K562 (cell line): ENCODE data around the gene GUCA1A. TPM values are rescaled to one million over a fixed set of nuclear protein-coding genes. Genes with fewer than 3 reads are reported as not detected.

Source experiments
- ATAC-seq: fragments of 200-7000 bp; cut with Tn5 transposase; 3 replicates; pipeline ENCODE4 v1.9.1; 2020; ENCODE audit warnings: moderate library complexity
- BruUV-seq: library from RNA; stranded (reverse); fragments of 400-500 nt; replicated peaks from 2 replicates; lab custom pipeline; 2021; lab: Mats Ljungman, UMichigan
- CTCF ChIA-PET: fragments of 300-600 bp; formaldehyde crosslinking; extraction: SDS; loops from one replicate; lab custom pipeline; 2021; ENCODE audit warnings: low intra/inter-chr PET ratio; lab: Yijun Ruan, JAX
- POLR2A ChIA-PET: fragments of 300-600, 350-650 bp; sonication (Branson Sonifier 250); formaldehyde crosslinking; extraction: SDS; loops from one replicate; lab custom pipeline; 2021; ENCODE audit warnings: antibody characterized with exemption, inconsistent platforms; lab: Yijun Ruan, JAX
- DNase-seq, 4 experiments: peaks; one replicate each; pipeline versions ENCODE4 v3.0.0 to v3.0.0-alpha.2; 2011 to 2018; ENCODE audit warnings: low spot score in 3 of 4, mixed read lengths in 3 of 4; ENCODE audit errors: extremely low read depth in 1 of 4
- FAIRE-seq: peaks from 2 replicates; lab custom pipeline; 2011; peaks lifted over from hg19 to GRCh38; lab: Jason Lieb, UNC
- H2AFZ ChIP-seq: 2 replicates; pipeline ENCODE4 v1.6.0; 2011; ENCODE audit warnings: low read depth, low read length, control low read depth, inconsistent platforms
- H3K27ac ChIP-seq: fragments of 200-600 bp; 3 replicates; pipeline ENCODE4 v1.8.0; 2011; ENCODE audit warnings: low read depth, mild to moderate bottlenecking, control low read depth, inconsistent platforms, low read length, moderate library complexity, mixed read lengths; ENCODE audit errors: extremely low read depth
- H3K27me3 ChIP-seq, 2 experiments: fragments of 300-600 bp in 1 of 2; 2 replicates in 1 of 2; 3 replicates in 1 of 2; pipeline versions ENCODE4 v1.6.0 to v1.8.0; 2011; ENCODE audit warnings: inconsistent platforms in 2 of 2, low read length in 2 of 2, mild to moderate bottlenecking in 1 of 2, mixed read lengths in 1 of 2, moderate library complexity in 1 of 2; ENCODE audit not compliant: control insufficient read depth in 2 of 2, insufficient read depth in 2 of 2
- H3K36me3 ChIP-seq: fragments of 300-600 bp; 3 replicates; pipeline ENCODE4 v1.8.0; 2011; ENCODE audit warnings: mild to moderate bottlenecking, low read length, inconsistent platforms; ENCODE audit not compliant: control insufficient read depth, insufficient read depth
- H3K4me1 ChIP-seq, 2 experiments: fragments of 200-600 bp in 1 of 2; replicated peaks in 1 of 2; 2 replicates in 1 of 2; 3 replicates in 1 of 2; pipeline versions ENCODE4 v1.5.1 to v1.8.0; 2011; ENCODE audit warnings: inconsistent platforms in 2 of 2, low read length in 2 of 2, mild to moderate bottlenecking in 1 of 2, mixed read lengths in 1 of 2, moderate library complexity in 1 of 2; ENCODE audit not compliant: control insufficient read depth in 2 of 2, insufficient read depth in 2 of 2
- H3K4me2 ChIP-seq: 2 replicates; pipeline ENCODE4 v1.6.1; 2011; ENCODE audit warnings: low read length, control low read depth, inconsistent platforms, mixed read lengths; ENCODE audit not compliant: insufficient read depth
- H3K4me3 ChIP-seq: fragments of 200-600 bp; sonication (generic), shearing (Covaris generic); 2 replicates; pipeline ENCODE4 v1.5.1; 2016; ENCODE audit warnings: control low read depth, inconsistent platforms
- H3K79me2 ChIP-seq: fragments of 200-600 bp; 3 replicates; pipeline ENCODE4 v1.8.0; 2011; ENCODE audit warnings: low read length, inconsistent platforms; ENCODE audit not compliant: control insufficient read depth, insufficient read depth
- H3K9ac ChIP-seq, 2 experiments: 2 replicates each; pipeline versions ENCODE4 v1.6.0 to v1.6.1; 2011; ENCODE audit warnings: low read depth in 2 of 2, low read length in 2 of 2, control low read depth in 1 of 2, inconsistent platforms in 1 of 2, mild to moderate bottlenecking in 1 of 2, mixed read lengths in 1 of 2; ENCODE audit not compliant: insufficient read depth in 1 of 2
- H3K9me1 ChIP-seq: one replicate; pipeline ENCODE4 v1.6.0; 2011; ENCODE audit warnings: inconsistent platforms, mild to moderate bottlenecking, low read length, moderate library complexity; ENCODE audit not compliant: control insufficient read depth, insufficient read depth
- H3K9me3 ChIP-seq: replicated peaks from 2 replicates; pipeline ENCODE4 v1.5.1; 2011; ENCODE audit warnings: low read depth, low read length, inconsistent platforms; ENCODE audit not compliant: control insufficient read depth, insufficient read depth
- H4K20me1 ChIP-seq: replicated peaks from 2 replicates; pipeline ENCODE4 v1.6.1; 2011; ENCODE audit warnings: low read length, inconsistent platforms, mixed read lengths; ENCODE audit not compliant: control insufficient read depth, insufficient read depth
- CHD1 ChIP-seq: fragments of 200-600 bp; sonication (generic); IDR thresholded peaks from one replicate; pipeline ENCODE4 v1.6.1; 2012; ENCODE audit warnings: mild to moderate bottlenecking, moderate library complexity, low read length, inconsistent platforms
- KDM2B ChIP-seq: fragments of 250-450 bp; sonication (Bioruptor Pico); IDR thresholded peaks from 2 replicates; pipeline ENCODE4 v1.8.0; 2021; ENCODE audit warnings: mild to moderate bottlenecking, moderate library complexity
- MEF2D ChIP-seq: conservative IDR thresholded peaks from 2 replicates; pipeline ENCODE4 v1.6.1; 2016; ENCODE audit warnings: low read depth, missing genetic modification characterization, missing compliant biosample characterization
- SRSF1 ChIP-seq: fragments of 200-400 bp; formaldehyde crosslinking; IDR thresholded peaks from 2 replicates; pipeline ENCODE4 v1.6.1; 2017; ENCODE audit warnings: mild to moderate bottlenecking, low read depth, low read length, moderate library complexity
- TCFL5 ChIP-seq: fragments of 250-450 bp; sonication (Bioruptor Pico); conservative IDR thresholded peaks from 2 replicates; pipeline ENCODE4 v1.6.1; 2021; ENCODE audit warnings: mild to moderate bottlenecking, moderate library complexity, matching md5 sums
- ZFP36 ChIP-seq: fragments of 150-350 bp; IDR thresholded peaks from 2 replicates; pipeline ENCODE4 v1.6.1; 2018; ENCODE audit warnings: low read length, low read depth; ENCODE audit not compliant: partially characterized antibody
- ZNF436 ChIP-seq: fragments of 250-450, 450-650 bp; sonication (Bioruptor Pico); formaldehyde crosslinking; IDR thresholded peaks from 2 replicates; pipeline ENCODE4 v1.7.0; 2020; ENCODE audit warnings: mild to moderate bottlenecking
- WGBS: fragments of 100-300 bp; shearing (Covaris generic); methylation state at CpG from one replicate; pipeline ENCODE4 v1.1.6; 2016; ENCODE audit warnings: low coverage, mixed read lengths; ENCODE audit not compliant: insufficient coverage; ENCODE audit errors: missing lambda C conversion rate; 5-methylcytosine and 5-hydroxymethylcytosine counted together
- in situ Hi-C: fragments of 300-500 bp; cut with MboI; formaldehyde crosslinking; loops from 4 replicates; pipeline ENCODE4 v1.15.0; 2018; ENCODE audit warnings: inconsistent platforms, mixed read lengths
- intact Hi-C: fragments of 100-400 bp; cut with micrococcal nuclease; formaldehyde crosslinking; loops from 2 replicates; pipeline ENCODE4 v1.14.2; 2022
- polyA plus RNA-seq, 8 experiments: library from polyadenylated mRNA; depleted of rRNA in 4 of 8; stranded (reverse) in 5 of 8; unstranded in 3 of 8; fragments of >200 nt; fragmentation: Nextera tagmentation in 2 of 8; fragmentation: Illumina TruSeq in 1 of 8; extraction: Ambion mirVana in 2 of 8; extraction: Trizol in 1 of 8; gene quantifications; 2 replicates each; pipeline versions ENCODE4 v1.2.1 to v1.2.3, GENCODE V29; 2011 to 2014; ENCODE audit warnings: inconsistent platforms in 1 of 8, missing spikeins in 1 of 8
- total RNA-seq, 7 experiments: library from RNA; depleted of rRNA in 6 of 7; stranded (reverse); fragments of >200 nt in 6 of 7; fragmentation: Illumina TruSeq in 2 of 7; extraction: Trizol in 2 of 7; gene quantifications; 2 replicates each; pipeline versions ENCODE4 v1.2.1 to v1.2.3, GENCODE V29; 2011 to 2021; ENCODE audit warnings: low replicate concordance in 1 of 7
- TF ChIP-seq, protein P1 (sequence below): fragments of 450-650 bp; formaldehyde crosslinking; IDR thresholded peaks from 2 replicates; pipeline ENCODE4 v1.4.0; 2020; ENCODE audit warnings: mild to moderate bottlenecking, moderate library complexity
- TF ChIP-seq, protein P2 (sequence below): sonication (generic); formaldehyde crosslinking; IDR thresholded peaks from 2 replicates; pipeline ENCODE4 v1.8.1; 2023; ENCODE audit warnings: mild to moderate bottlenecking, missing genetic modification reagents
- TF ChIP-seq, protein P3 (sequence below): IDR thresholded peaks from 2 replicates; pipeline ENCODE4 v1.6.1; 2014; ENCODE audit warnings: antibody characterized with exemption
- TF ChIP-seq, protein P4 (sequence below): fragments of 450-650 bp; formaldehyde crosslinking; conservative IDR thresholded peaks from 2 replicates; pipeline ENCODE4 v1.4.0; 2022; ENCODE audit warnings: mild to moderate bottlenecking, missing genetic modification characterization
- TF ChIP-seq, protein P5 (sequence below), 3 experiments: fragments of 200-800 bp in 1 of 3; fragments of 250-450 bp in 1 of 3; fragments of 450-650 bp in 1 of 3; sonication (Bioruptor Pico) in 1 of 3; sonication (Bioruptor generic) in 1 of 3; formaldehyde crosslinking in 1 of 3; IDR thresholded peaks; 2 replicates each; pipeline versions ENCODE4 v1.6.1 to v1.8.0; 2016 to 2022; ENCODE audit warnings: mild to moderate bottlenecking in 2 of 3, missing genetic modification characterization in 2 of 3, missing compliant biosample characterization in 1 of 3, moderate library complexity in 1 of 3

The GUCA1A gene
- total and polyA plus RNA-seq, 9 of the 15 experiments (the other 6 are each of a cell fraction or from before 2014, with no cell fraction given) = not detected

DNA sequence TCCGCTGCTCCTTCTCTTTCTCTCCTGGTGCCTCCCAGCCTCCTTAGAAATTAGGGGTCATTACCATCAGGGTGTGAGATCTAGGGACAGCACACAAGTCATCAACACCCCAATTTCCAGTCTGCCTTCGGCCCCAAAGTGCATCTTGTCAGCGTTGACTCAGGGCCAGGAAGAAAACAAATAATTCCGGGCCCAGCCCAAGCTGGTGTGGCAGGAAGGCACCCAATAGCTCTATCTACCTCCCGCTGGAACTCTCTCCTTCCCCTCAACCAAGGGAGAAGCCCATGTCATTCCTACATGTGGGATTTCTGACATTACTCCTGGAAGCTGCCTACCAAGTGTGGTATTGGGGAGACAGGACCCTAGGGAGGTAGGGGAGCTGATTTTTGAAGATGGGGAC lies 19.2 kb upstream of the GUCA1A start:
- FAIRE-seq (no peak), DNase-seq (no peak), ATAC-seq (no peak)
- Histone ChIP-seq H3K4me2 (no peak overlapping the region), H3K9ac (peak overlapping the region in 1 of 2 experiments; percentile 55; a peak in 1 of 4 replicates), H3K4me1 (peaks cover 0 to 7% of the 10 kb centered on the region in 2 experiments; a peak in 3 of 5 replicates), H3K79me2 (no peaks in the 10 kb centered on the region), H3K36me3 (no peaks in the 10 kb centered on the region; the same call in 2 of the 3 replicates), H2AFZ (no peak overlapping the region), H3K4me3 (no peak overlapping the region), H3K9me3 (no peaks in the 10 kb centered on the region), H3K9me1 (no peaks in the 10 kb centered on the region), H3K27me3 (peaks cover 7 to 25% of the 10 kb centered on the region in 2 experiments; a peak in 4 of 5 replicates), H4K20me1 (no peaks in the 10 kb centered on the region), H3K27ac (no peak overlapping the region)
- in situ Hi-C loops (no loop called here), intact Hi-C loops (no loop called here)
- no TSS peak for BruUV-seq
- 4% methylated on average over 4 of the region's 5 CpGs for WGBS
- CTCF ChIA-PET = no interaction called here
- POLR2A ChIA-PET = interaction anchor here (0.6 to 1.0 kb wide), 5 partner anchors 10 to 73 kb away, joined by 3 to 4 read pairs (median 4); no protein-coding TSS in a partner anchor
- TF ChIP-seq CHD1 (no peak), MEF2D (tag) (no peak), SRSF1 (no peak), TCFL5 (CRISPR knock-in tag) (no peak), ZNF436 (CRISPR knock-in tag) (no peak), ZFP36 (no peak), KDM2B (CRISPR knock-in tag) (no peak)
- TF ChIP-seq, protein P1, sequence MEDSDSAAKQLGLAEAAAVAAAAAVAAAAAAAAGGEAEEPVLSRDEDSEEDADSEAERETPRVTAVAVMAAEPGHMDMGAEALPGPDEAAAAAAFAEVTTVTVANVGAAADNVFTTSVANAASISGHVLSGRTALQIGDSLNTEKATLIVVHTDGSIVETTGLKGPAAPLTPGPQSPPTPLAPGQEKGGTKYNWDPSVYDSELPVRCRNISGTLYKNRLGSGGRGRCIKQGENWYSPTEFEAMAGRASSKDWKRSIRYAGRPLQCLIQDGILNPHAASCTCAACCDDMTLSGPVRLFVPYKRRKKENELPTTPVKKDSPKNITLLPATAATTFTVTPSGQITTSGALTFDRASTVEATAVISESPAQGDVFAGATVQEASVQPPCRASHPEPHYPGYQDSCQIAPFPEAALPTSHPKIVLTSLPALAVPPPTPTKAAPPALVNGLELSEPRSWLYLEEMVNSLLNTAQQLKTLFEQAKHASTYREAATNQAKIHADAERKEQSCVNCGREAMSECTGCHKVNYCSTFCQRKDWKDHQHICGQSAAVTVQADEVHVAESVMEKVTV = no peak
- TF ChIP-seq, protein P2, sequence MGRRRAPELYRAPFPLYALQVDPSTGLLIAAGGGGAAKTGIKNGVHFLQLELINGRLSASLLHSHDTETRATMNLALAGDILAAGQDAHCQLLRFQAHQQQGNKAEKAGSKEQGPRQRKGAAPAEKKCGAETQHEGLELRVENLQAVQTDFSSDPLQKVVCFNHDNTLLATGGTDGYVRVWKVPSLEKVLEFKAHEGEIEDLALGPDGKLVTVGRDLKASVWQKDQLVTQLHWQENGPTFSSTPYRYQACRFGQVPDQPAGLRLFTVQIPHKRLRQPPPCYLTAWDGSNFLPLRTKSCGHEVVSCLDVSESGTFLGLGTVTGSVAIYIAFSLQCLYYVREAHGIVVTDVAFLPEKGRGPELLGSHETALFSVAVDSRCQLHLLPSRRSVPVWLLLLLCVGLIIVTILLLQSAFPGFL = no peak
- TF ChIP-seq, protein P3, sequence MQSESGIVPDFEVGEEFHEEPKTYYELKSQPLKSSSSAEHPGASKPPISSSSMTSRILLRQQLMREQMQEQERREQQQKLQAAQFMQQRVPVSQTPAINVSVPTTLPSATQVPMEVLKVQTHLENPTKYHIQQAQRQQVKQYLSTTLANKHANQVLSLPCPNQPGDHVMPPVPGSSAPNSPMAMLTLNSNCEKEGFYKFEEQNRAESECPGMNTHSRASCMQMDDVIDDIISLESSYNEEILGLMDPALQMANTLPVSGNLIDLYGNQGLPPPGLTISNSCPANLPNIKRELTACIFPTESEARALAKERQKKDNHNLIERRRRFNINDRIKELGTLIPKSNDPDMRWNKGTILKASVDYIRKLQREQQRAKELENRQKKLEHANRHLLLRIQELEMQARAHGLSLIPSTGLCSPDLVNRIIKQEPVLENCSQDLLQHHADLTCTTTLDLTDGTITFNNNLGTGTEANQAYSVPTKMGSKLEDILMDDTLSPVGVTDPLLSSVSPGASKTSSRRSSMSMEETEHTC = no peak
- TF ChIP-seq, protein P4, sequence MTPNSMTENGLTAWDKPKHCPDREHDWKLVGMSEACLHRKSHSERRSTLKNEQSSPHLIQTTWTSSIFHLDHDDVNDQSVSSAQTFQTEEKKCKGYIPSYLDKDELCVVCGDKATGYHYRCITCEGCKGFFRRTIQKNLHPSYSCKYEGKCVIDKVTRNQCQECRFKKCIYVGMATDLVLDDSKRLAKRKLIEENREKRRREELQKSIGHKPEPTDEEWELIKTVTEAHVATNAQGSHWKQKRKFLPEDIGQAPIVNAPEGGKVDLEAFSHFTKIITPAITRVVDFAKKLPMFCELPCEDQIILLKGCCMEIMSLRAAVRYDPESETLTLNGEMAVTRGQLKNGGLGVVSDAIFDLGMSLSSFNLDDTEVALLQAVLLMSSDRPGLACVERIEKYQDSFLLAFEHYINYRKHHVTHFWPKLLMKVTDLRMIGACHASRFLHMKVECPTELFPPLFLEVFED (CRISPR knock-in tag) = no peak
- TF ChIP-seq, protein P5, sequence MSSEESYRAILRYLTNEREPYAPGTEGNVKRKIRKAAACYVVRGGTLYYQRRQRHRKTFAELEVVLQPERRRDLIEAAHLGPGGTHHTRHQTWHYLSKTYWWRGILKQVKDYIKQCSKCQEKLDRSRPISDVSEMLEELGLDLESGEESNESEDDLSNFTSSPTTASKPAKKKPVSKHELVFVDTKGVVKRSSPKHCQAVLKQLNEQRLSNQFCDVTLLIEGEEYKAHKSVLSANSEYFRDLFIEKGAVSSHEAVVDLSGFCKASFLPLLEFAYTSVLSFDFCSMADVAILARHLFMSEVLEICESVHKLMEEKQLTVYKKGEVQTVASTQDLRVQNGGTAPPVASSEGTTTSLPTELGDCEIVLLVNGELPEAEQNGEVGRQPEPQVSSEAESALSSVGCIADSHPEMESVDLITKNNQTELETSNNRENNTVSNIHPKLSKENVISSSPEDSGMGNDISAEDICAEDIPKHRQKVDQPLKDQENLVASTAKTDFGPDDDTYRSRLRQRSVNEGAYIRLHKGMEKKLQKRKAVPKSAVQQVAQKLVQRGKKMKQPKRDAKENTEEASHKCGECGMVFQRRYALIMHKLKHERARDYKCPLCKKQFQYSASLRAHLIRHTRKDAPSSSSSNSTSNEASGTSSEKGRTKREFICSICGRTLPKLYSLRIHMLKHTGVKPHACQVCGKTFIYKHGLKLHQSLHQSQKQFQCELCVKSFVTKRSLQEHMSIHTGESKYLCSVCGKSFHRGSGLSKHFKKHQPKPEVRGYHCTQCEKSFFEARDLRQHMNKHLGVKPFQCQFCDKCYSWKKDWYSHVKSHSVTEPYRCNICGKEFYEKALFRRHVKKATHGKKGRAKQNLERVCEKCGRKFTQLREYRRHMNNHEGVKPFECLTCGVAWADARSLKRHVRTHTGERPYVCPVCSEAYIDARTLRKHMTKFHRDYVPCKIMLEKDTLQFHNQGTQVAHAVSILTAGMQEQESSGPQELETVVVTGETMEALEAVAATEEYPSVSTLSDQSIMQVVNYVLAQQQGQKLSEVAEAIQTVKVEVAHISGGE (CRISPR knock-in tag; IDR thresholded peaks at IDR 0.05) = no peak
